ENCODE measurements around the gene OR2B2. TPM values are rescaled to one million over a fixed set of nuclear protein-coding genes. Genes with fewer than 3 reads are reported as not detected.

Gene OR2B2
- total RNA-seq, 1 donor = not detected

DNA sequence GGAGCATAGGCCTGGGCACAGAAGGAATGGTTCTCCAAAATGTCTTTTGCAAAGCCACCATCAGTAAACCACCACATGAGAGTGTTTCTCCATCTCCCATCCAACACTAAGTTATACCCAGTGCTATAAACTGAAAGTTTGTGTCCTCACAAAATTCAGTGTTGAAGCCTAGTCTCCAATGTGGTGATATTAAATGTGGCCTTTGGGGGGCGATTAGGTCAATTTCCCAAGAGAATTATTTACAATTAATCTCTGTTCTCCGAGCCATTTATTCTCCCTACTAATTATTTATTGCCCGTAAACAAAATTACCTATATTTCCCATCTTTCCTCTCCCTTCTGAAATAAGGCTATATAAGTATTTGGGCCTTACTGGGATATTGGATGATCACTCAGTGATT is 26.1 kb downstream of the OR2B2 start:
- H3K4me2 ChIP-seq (ENCODE audit: insufficient read depth, low read length) = no peak overlapping the region
- H3K27ac ChIP-seq (ENCODE audit: low read depth, low read length) = no peak overlapping the region
- DNase-seq (ENCODE audit: insufficient read length, low spot score, missing footprints) = no peak
- no peaks in the 10 kb centered on the region for H3K36me3 ChIP-seq (ENCODE audit: insufficient read depth, low read length)
- no peaks in the 10 kb centered on the region for H3K9me3 ChIP-seq (ENCODE audit: low read depth, low read length)
- H4K20me1 ChIP-seq (ENCODE audit: insufficient read depth, low read length) = no peaks in the 10 kb centered on the region
- no peaks in the 10 kb centered on the region for H3K79me2 ChIP-seq (ENCODE audit: insufficient read depth, low read length)
- H3K27me3 ChIP-seq (ENCODE audit: insufficient read depth, low read length) = no peaks in the 10 kb centered on the region
- TF ChIP-seq, protein P1, sequence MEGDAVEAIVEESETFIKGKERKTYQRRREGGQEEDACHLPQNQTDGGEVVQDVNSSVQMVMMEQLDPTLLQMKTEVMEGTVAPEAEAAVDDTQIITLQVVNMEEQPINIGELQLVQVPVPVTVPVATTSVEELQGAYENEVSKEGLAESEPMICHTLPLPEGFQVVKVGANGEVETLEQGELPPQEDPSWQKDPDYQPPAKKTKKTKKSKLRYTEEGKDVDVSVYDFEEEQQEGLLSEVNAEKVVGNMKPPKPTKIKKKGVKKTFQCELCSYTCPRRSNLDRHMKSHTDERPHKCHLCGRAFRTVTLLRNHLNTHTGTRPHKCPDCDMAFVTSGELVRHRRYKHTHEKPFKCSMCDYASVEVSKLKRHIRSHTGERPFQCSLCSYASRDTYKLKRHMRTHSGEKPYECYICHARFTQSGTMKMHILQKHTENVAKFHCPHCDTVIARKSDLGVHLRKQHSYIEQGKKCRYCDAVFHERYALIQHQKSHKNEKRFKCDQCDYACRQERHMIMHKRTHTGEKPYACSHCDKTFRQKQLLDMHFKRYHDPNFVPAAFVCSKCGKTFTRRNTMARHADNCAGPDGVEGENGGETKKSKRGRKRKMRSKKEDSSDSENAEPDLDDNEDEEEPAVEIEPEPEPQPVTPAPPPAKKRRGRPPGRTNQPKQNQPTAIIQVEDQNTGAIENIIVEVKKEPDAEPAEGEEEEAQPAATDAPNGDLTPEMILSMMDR (IDR thresholded peaks at IDR 0.05; ENCODE audit: extremely low read depth, low read depth, low read length) = no peak
- H2AFZ ChIP-seq (ENCODE audit: low read length) = no peak overlapping the region
- peaks cover 8% of the 10 kb centered on the region for H3K4me1 ChIP-seq (ENCODE audit: insufficient read depth, low read length)
- no peak overlapping the region for H3K4me3 ChIP-seq (ENCODE audit: insufficient read depth, low read length)

DNA sequence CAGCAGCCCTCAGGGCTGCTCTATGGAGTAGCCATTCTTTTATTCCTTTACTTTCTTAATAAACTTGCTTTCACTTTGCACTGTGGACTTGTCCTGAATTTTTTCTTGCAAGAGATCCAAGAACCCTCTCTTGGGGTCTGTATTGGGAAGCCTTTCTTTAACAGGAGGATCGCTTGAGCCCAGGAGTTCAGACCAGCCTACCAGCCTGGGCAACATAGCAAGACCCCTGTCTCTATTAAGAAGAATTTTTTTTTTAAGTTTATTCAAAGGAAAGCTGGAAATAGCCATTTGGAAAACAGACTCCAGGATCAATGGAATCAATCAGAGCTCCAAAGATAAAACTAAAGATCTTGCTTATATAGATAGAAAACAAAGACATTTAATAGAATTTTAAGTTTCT is 29.1 kb downstream of the OR2B2 start:
- Histone ChIP-seq H3K79me2 (ENCODE audit: insufficient read depth, low read length) (no peaks in the 10 kb centered on the region), H3K36me3 (ENCODE audit: insufficient read depth, low read length) (no peaks in the 10 kb centered on the region), H3K4me3 (ENCODE audit: insufficient read depth, low read length) (no peak overlapping the region), H3K27me3 (ENCODE audit: insufficient read depth, low read length) (no peaks in the 10 kb centered on the region), H3K27ac (ENCODE audit: low read depth, low read length) (no peak overlapping the region), H3K4me2 (ENCODE audit: insufficient read depth, low read length) (peak overlapping the region; percentile 28), H2AFZ (ENCODE audit: low read length) (no peak overlapping the region), H4K20me1 (ENCODE audit: insufficient read depth, low read length) (no peaks in the 10 kb centered on the region), H3K4me1 (ENCODE audit: insufficient read depth, low read length) (no peaks in the 10 kb centered on the region), H3K9me3 (ENCODE audit: low read depth, low read length) (no peaks in the 10 kb centered on the region)
- DNase-seq (ENCODE audit: insufficient read length, low spot score, missing footprints) = no peak
- TF ChIP-seq, protein P1 (IDR thresholded peaks at IDR 0.05; ENCODE audit: extremely low read depth, low read depth, low read length) = no peak

DNA sequence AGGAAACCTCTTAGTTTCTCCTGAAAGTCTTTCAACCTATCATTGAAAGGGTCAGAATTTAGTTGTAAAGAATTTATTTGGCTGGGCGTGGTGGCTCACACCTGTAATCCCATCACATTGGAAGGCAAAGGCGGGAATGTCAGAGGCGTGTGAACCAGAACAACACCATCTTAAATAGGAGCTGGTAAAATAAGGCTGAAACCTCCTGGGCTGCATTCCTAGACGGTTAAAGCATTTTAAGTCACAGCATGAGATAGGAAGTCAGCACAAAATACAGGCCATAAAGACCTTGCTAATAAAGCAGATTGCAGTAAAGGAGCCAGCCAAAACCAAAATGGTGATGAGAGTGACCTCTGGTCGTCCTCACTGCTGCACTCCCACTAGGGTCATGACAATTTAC is 29.6 kb downstream of the OR2B2 start:
- no peaks in the 10 kb centered on the region for H3K79me2 ChIP-seq (ENCODE audit: insufficient read depth, low read length)
- H2AFZ ChIP-seq (ENCODE audit: low read length) = no peak overlapping the region
- no peaks in the 10 kb centered on the region for H4K20me1 ChIP-seq (ENCODE audit: insufficient read depth, low read length)
- H3K4me3 ChIP-seq (ENCODE audit: insufficient read depth, low read length) = no peak overlapping the region
- H3K36me3 ChIP-seq (ENCODE audit: insufficient read depth, low read length) = no peaks in the 10 kb centered on the region
- no peaks in the 10 kb centered on the region for H3K4me1 ChIP-seq (ENCODE audit: insufficient read depth, low read length)
- no peak for DNase-seq (ENCODE audit: insufficient read length, low spot score, missing footprints)
- peak overlapping the region; percentile 28 for H3K4me2 ChIP-seq (ENCODE audit: insufficient read depth, low read length)
- H3K27me3 ChIP-seq (ENCODE audit: insufficient read depth, low read length) = no peaks in the 10 kb centered on the region
- H3K9me3 ChIP-seq (ENCODE audit: low read depth, low read length) = no peaks in the 10 kb centered on the region
- no peak overlapping the region for H3K27ac ChIP-seq (ENCODE audit: low read depth, low read length)
- TF ChIP-seq, protein P1 (IDR thresholded peaks at IDR 0.05; ENCODE audit: extremely low read depth, low read depth, low read length) = no peak

DNA sequence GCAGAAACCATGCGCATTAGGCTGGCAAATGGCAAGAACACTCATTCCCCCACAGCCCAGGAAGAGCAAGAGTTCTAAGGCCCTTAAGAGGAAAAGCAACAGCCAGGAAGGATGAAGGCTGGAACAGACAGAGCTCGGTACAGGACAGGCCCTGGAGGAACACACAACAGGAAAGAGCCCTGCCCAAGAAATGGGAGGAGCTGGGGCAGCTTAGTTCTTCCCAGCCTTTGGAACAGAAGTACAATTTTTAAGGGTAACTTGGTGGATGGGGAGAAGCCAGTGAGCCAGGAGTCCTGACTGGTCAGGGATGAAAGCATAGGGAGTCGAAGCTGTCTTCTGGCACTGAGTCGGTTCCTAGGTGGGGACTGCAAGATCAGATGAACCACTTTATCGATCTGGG is 32.4 kb downstream of the OR2B2 start:
- H3K9me3 ChIP-seq (ENCODE audit: low read depth, low read length) = no peaks in the 10 kb centered on the region
- DNase-seq (ENCODE audit: insufficient read length, low spot score, missing footprints) = no peak
- H3K27ac ChIP-seq (ENCODE audit: low read depth, low read length) = no peak overlapping the region

More for the DNA sequence above, 32.4 kb downstream of the OR2B2 start:
- Histone ChIP-seq H3K4me2 (ENCODE audit: insufficient read depth, low read length) (no peak overlapping the region), H3K27me3 (ENCODE audit: insufficient read depth, low read length) (no peaks in the 10 kb centered on the region), H3K79me2 (ENCODE audit: insufficient read depth, low read length) (no peaks in the 10 kb centered on the region), H3K4me3 (ENCODE audit: insufficient read depth, low read length) (no peak overlapping the region), H4K20me1 (ENCODE audit: insufficient read depth, low read length) (no peaks in the 10 kb centered on the region), H2AFZ (ENCODE audit: low read length) (peak overlapping the region; percentile 22), H3K36me3 (ENCODE audit: insufficient read depth, low read length) (no peaks in the 10 kb centered on the region), H3K4me1 (ENCODE audit: insufficient read depth, low read length) (no peaks in the 10 kb centered on the region)
- TF ChIP-seq, protein P1 (IDR thresholded peaks at IDR 0.05; ENCODE audit: extremely low read depth, low read depth, low read length) = no peak

Measured in osteoblast (primary cell).